MM.1S (cell line): ENCODE measurements around the gene C19orf25.

Experiments
- DNase-seq: peaks from one replicate; pipeline ENCODE4 v3.0.0-alpha.2; 2015
- H2AFZ ChIP-seq: fragments of 300-600 bp; sonication (generic); 2 replicates; pipeline ENCODE4 v1.6.0; 2016; ENCODE audit warnings: antibody characterized with exemption, low read length
- H3F3A ChIP-seq: fragments of 300-600 bp; sonication (generic); 2 replicates; pipeline ENCODE4 v1.6.1; 2016; ENCODE audit warnings: mild to moderate bottlenecking, antibody characterized with exemption, low read length, moderate library complexity, mixed read lengths; ENCODE audit not compliant: insufficient read depth
- H3K27ac ChIP-seq: fragments of 300-600 bp; sonication (generic); 2 replicates; pipeline ENCODE4 v1.5.1; 2016; ENCODE audit warnings: mild to moderate bottlenecking, low read length
- H3K27me3 ChIP-seq: fragments of 300-600 bp; sonication (generic); replicated peaks from 2 replicates; pipeline ENCODE4 v1.6.0; 2016; ENCODE audit warnings: low read length; ENCODE audit not compliant: insufficient read depth
- H3K36me3 ChIP-seq: fragments of 300-600 bp; sonication (generic); replicated peaks from 2 replicates; pipeline ENCODE4 v1.6.1; 2016; ENCODE audit warnings: mild to moderate bottlenecking, low read length, mixed read lengths; ENCODE audit not compliant: insufficient read depth
- H3K4me1 ChIP-seq: fragments of 300-600 bp; sonication (generic); 2 replicates; pipeline ENCODE4 v1.6.1; 2016; ENCODE audit warnings: low read length, mixed read lengths
- H3K4me2 ChIP-seq: fragments of 300-600 bp; sonication (generic); 2 replicates; pipeline ENCODE4 v1.6.0; 2016; ENCODE audit warnings: low read depth, low read length
- H3K4me3 ChIP-seq: fragments of 300-600 bp; sonication (generic); 2 replicates; pipeline ENCODE4 v1.5.1; 2016; ENCODE audit warnings: low read length, mixed read lengths
- H3K79me2 ChIP-seq: fragments of 300-600 bp; sonication (generic); 2 replicates; pipeline ENCODE4 v1.6.1; 2016; ENCODE audit warnings: mixed run types, low read length, mixed read lengths
- H3K9ac ChIP-seq: fragments of 300-600 bp; sonication (generic); 2 replicates; pipeline ENCODE4 v1.6.1; 2016; ENCODE audit warnings: low read length, mixed read lengths
- H3K9me2 ChIP-seq: fragments of 300-600 bp; sonication (generic); replicated peaks from 2 replicates; pipeline ENCODE4 v1.6.1; 2016; ENCODE audit warnings: mild to moderate bottlenecking, low read length, mixed read lengths; ENCODE audit not compliant: insufficient read depth
- H3K9me3 ChIP-seq: fragments of 300-600 bp; sonication (generic); replicated peaks from 2 replicates; pipeline ENCODE4 v1.6.1; 2016; ENCODE audit warnings: mild to moderate bottlenecking, low read length, mixed read lengths; ENCODE audit not compliant: insufficient read depth
- H4K20me1 ChIP-seq: fragments of 300-600 bp; sonication (generic); 2 replicates; pipeline ENCODE4 v1.6.1; 2016; ENCODE audit warnings: mild to moderate bottlenecking, low read length, moderate library complexity, mixed read lengths; ENCODE audit not compliant: insufficient read depth
- EZH2 ChIP-seq: fragments of 300-600 bp; sonication (generic); optimal IDR thresholded peaks from 2 replicates; pipeline ENCODE3; 2017; ENCODE audit warnings: low read depth, mild to moderate bottlenecking, antibody characterized with exemption, low read length, mixed read lengths
- EZH2phosphoT487 ChIP-seq: fragments of 300-600 bp; sonication (generic); IDR thresholded peaks from 2 replicates; pipeline ENCODE4 v1.6.1; 2018; ENCODE audit warnings: antibody characterized with exemption, low read length
- TF ChIP-seq, protein P1 (sequence below): fragments of 300-600 bp; sonication (generic); IDR thresholded peaks from 2 replicates; pipeline ENCODE4 v1.5.1; 2016; ENCODE audit warnings: antibody characterized with exemption, low read length, mixed read lengths

The C19orf25 gene

DNA sequence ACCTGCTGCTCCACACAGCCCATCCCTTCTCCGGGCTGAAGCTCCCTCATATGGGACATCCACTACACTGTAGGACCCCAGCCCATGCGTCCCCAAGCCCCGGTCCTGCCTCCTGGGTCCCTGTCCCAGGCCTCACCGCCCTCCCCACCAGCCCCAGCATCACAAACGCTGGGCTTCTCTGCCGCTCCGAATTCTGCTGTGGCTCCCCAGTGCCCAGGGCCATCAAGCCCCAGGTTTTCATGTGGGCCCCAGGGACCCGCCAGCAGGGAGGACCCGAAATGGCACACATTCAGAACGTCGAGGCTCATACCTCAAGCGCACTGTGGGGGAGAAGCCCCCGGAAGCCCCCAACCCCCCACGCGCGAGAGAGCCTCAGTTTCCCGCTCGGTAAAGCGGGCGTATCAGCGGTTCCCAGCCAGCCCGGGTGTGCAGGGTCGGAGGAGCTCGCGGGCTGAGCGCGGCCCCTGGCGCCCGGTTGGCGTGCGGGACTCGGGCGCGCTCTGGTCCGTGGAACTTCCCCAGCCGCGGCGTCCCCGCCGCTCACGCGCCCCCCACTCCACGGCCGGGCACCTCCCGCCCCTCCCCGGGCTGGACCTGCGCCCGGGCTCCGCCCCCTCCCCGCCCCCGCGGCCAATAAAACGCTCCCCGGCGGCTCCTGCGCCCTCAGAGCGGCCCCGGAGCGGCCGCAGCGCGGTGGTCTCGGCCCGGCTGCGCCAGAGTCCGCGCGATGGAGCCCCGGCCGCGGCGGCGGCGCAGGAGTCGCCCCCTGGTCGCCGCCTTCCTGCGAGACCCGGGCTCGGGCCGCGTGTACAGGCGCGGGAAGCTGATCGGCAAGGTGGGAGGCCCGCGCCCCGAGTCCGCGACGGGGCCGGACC, 44.6 kb upstream of the C19orf25 start, which contains the start of gene PLK5:
Gene PLK5 (plus strand): TSS at position 666 of the 875 bp plus-strand sequence. CDS start 2,920 bp downstream, outside the sequence.
- H3K27ac ChIP-seq, result no peak within 1 kb of the TSS
- H3K4me2 ChIP-seq, result no peak within 1 kb of the TSS
- no peaks in the 10 kb centered on the region for H4K20me1 ChIP-seq

DNA sequence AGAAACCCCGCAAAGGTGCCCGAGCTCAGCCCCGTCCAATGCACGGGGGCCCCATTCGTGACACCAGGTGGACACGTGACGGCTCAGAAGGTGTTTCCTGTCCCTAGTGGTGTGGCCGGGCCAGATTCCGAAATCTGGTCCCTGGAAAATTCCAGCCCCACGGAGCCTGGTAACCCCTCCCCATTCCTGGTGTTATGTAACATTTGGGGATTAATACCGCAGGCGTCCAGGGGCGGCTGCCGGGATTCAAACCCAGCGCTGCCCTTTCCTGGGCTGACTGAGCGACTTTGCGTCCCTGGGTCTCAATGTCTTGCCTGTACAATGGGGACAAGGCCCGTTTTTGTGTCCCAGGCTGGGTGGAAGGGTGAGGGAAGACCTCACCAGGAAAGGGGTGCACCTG, 43.8 kb upstream of the C19orf25 start:
- peaks cover 87% of the 10 kb centered on the region for H3K27me3 ChIP-seq
- no peaks in the 10 kb centered on the region for H3K9me3 ChIP-seq
- no peak overlapping the region for H2AFZ ChIP-seq
- no peak for DNase-seq
- no peak overlapping the region for H3K4me2 ChIP-seq
- no peak overlapping the region for H3K27ac ChIP-seq
- H3F3A ChIP-seq, result no peaks in the 10 kb centered on the region
- H3K9ac ChIP-seq, result no peak overlapping the region
- H3K9me2 ChIP-seq, result no peaks in the 10 kb centered on the region
- TF ChIP-seq, protein P1, sequence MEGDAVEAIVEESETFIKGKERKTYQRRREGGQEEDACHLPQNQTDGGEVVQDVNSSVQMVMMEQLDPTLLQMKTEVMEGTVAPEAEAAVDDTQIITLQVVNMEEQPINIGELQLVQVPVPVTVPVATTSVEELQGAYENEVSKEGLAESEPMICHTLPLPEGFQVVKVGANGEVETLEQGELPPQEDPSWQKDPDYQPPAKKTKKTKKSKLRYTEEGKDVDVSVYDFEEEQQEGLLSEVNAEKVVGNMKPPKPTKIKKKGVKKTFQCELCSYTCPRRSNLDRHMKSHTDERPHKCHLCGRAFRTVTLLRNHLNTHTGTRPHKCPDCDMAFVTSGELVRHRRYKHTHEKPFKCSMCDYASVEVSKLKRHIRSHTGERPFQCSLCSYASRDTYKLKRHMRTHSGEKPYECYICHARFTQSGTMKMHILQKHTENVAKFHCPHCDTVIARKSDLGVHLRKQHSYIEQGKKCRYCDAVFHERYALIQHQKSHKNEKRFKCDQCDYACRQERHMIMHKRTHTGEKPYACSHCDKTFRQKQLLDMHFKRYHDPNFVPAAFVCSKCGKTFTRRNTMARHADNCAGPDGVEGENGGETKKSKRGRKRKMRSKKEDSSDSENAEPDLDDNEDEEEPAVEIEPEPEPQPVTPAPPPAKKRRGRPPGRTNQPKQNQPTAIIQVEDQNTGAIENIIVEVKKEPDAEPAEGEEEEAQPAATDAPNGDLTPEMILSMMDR, result no peak
- H3K4me1 ChIP-seq, result peaks cover 8% of the 10 kb centered on the region; the same call in 1 of the 2 replicates
- H3K36me3 ChIP-seq, result no peaks in the 10 kb centered on the region
- no peaks in the 10 kb centered on the region for H4K20me1 ChIP-seq
- no peak overlapping the region for H3K4me3 ChIP-seq
- H3K79me2 ChIP-seq, result no peaks in the 10 kb centered on the region

More for the DNA sequence above, 44.6 kb upstream of the C19orf25 start, which contains the start of gene PLK5:
- Histone ChIP-seq H3K79me2 (no peaks in the 10 kb centered on the region), H3K9me2 (no peaks in the 10 kb centered on the region), H3F3A (no peaks in the 10 kb centered on the region), H3K4me1 (peaks cover 8% of the 10 kb centered on the region; the same call in 1 of the 2 replicates), H3K36me3 (no peaks in the 10 kb centered on the region), H2AFZ (no peak within 1 kb of the TSS), H3K9ac (no peak within 1 kb of the TSS), H3K4me3 (no peak within 1 kb of the TSS), H3K27me3 (peaks cover 86% of the 10 kb centered on the region), H3K9me3 (no peaks in the 10 kb centered on the region)
- DNase-seq, result no peak
- TF ChIP-seq EZH2, result no peak
- TF ChIP-seq, protein P1, result no peak
- TF ChIP-seq EZH2phosphoT487, result no peak

GRCh38 chr19:1522061-1522460, 43.0 kb upstream of the C19orf25 start:
- no peaks in the 10 kb centered on the region for H3K36me3 ChIP-seq

More at GRCh38 chr19:1522061-1522460, 43.0 kb upstream of the C19orf25 start:
- Histone ChIP-seq H3K4me1 (peaks cover 8% of the 10 kb centered on the region; the same call in 1 of the 2 replicates), H3F3A (no peaks in the 10 kb centered on the region), H3K4me3 (no peak overlapping the region), H3K27ac (no peak overlapping the region), H2AFZ (no peak overlapping the region), H4K20me1 (no peaks in the 10 kb centered on the region), H3K9me3 (no peaks in the 10 kb centered on the region), H3K9me2 (no peaks in the 10 kb centered on the region), H3K9ac (no peak overlapping the region), H3K4me2 (no peak overlapping the region), H3K27me3 (peaks cover 82% of the 10 kb centered on the region), H3K79me2 (no peaks in the 10 kb centered on the region)
- no peak for DNase-seq
- TF ChIP-seq EZH2, result no peak
- TF ChIP-seq EZH2phosphoT487, result no peak
- TF ChIP-seq, protein P1, result no peak
